IPS-20b (cell line): ENCODE data around the gene EIF3I.

Experiments used
- H3K27ac ChIP-seq: one replicate; pipeline ENCODE4 v1.5.1; 2013; ENCODE audit warnings: low read length
- H3K27me3 ChIP-seq: 2 replicates; pipeline ENCODE4 v1.6.1; 2013; ENCODE audit warnings: mild to moderate bottlenecking, low read length, inconsistent platforms; ENCODE audit not compliant: insufficient read depth
- H3K36me3 ChIP-seq: 2 replicates; pipeline ENCODE4 v1.6.1; 2013; ENCODE audit warnings: low read depth, mild to moderate bottlenecking, inconsistent platforms, low read length, moderate library complexity; ENCODE audit not compliant: insufficient read depth
- H3K4me1 ChIP-seq: 2 replicates; pipeline ENCODE4 v1.6.1; 2013; ENCODE audit warnings: mild to moderate bottlenecking, control low read depth, inconsistent platforms, low read length, moderate library complexity; ENCODE audit not compliant: insufficient read depth
- H3K4me3 ChIP-seq: 2 replicates; pipeline ENCODE4 v1.5.1; 2013; ENCODE audit warnings: mild to moderate bottlenecking, low read length, inconsistent platforms
- H3K9ac ChIP-seq: 2 replicates; pipeline ENCODE4 v1.6.1; 2013; ENCODE audit warnings: low read depth, mild to moderate bottlenecking, inconsistent platforms, low read length, moderate library complexity
- H3K9me3 ChIP-seq: 2 replicates; pipeline ENCODE4 v1.6.1; 2013; ENCODE audit warnings: mild to moderate bottlenecking, low read depth, low read length, inconsistent platforms; ENCODE audit not compliant: insufficient read depth

Gene EIF3I

GRCh38 chr1:32199717-32200072, 22.5 kb upstream of the EIF3I start:
- Histone ChIP-seq H3K4me3 (peak overlapping the region; percentile 71), H3K27ac (no peak overlapping the region), H3K27me3 (peaks cover 20% of the 10 kb centered on the region), H3K36me3 (peaks cover 42% of the 10 kb centered on the region), H3K9ac (peak overlapping the region; percentile 46; the same call in 1 of the 2 replicates), H3K9me3 (no peaks in the 10 kb centered on the region), H3K4me1 (peaks cover 22% of the 10 kb centered on the region; the same call in 1 of the 2 replicates)

GRCh38 chr1:32200226-32201010, 21.8 kb upstream of the EIF3I start, which contains the start of gene CCDC28B:
Gene CCDC28B (plus strand): TSS chr1:32200595. CDS start chr1:32201936, 1,341 bp downstream.
- Histone ChIP-seq H3K9ac (peak within 1 kb of the TSS; percentile 46; the same call in 1 of the 2 replicates), H3K4me1 (peaks cover 22% of the 10 kb centered on the region; the same call in 1 of the 2 replicates), H3K9me3 (no peaks in the 10 kb centered on the region), H3K27ac (no peak within 1 kb of the TSS), H3K27me3 (peaks cover 24% of the 10 kb centered on the region), H3K4me3 (peak within 1 kb of the TSS; percentile 71), H3K36me3 (peaks cover 35% of the 10 kb centered on the region)

GRCh38 chr1:32201011-32201855, 21.0 kb upstream of the EIF3I start:
- Histone ChIP-seq H3K27ac (no peak overlapping the region), H3K36me3 (peaks cover 27% of the 10 kb centered on the region), H3K9me3 (no peaks in the 10 kb centered on the region), H3K4me1 (peaks cover 22% of the 10 kb centered on the region; the same call in 1 of the 2 replicates), H3K9ac (peak overlapping the region; percentile 46; the same call in 1 of the 2 replicates), H3K4me3 (peak overlapping the region; percentile 71), H3K27me3 (peaks cover 24% of the 10 kb centered on the region)

GRCh38 chr1:32204943-32205361, 17.3 kb upstream of the EIF3I start:
- H3K27me3 ChIP-seq, result peaks cover 24% of the 10 kb centered on the region
- peaks cover 13% of the 10 kb centered on the region for H3K36me3 ChIP-seq
- peaks cover 10% of the 10 kb centered on the region; the same call in 1 of the 2 replicates for H3K4me1 ChIP-seq
- H3K4me3 ChIP-seq, result peak overlapping the region; percentile 90
- peak overlapping the region; percentile 61; the same call in 1 of the 2 replicates for H3K9ac ChIP-seq
- no peak overlapping the region for H3K27ac ChIP-seq
- H3K9me3 ChIP-seq, result no peaks in the 10 kb centered on the region

- Histone ChIP-seq H3K27me3 (peaks cover 24% of the 10 kb centered on the region), H3K4me3 (peak within 1 kb of the TSS; percentile 90), H3K9me3 (no peaks in the 10 kb centered on the region), H3K27ac (peak within 1 kb of the TSS; percentile 31), H3K9ac (peak within 1 kb of the TSS; percentile 91), H3K4me1 (peaks cover 9% of the 10 kb centered on the region; the same call in 1 of the 2 replicates), H3K36me3 (peaks cover 13% of the 10 kb centered on the region)
Measured at GRCh38 chr1:32205401-32206370, 16.5 kb upstream of the EIF3I start, which contains the start of gene IQCC. Gene IQCC (plus strand): TSS chr1:32205671. CDS start chr1:32205682, 11 bp downstream.

- Histone ChIP-seq H3K9ac (no peak overlapping the region), H3K27me3 (peaks cover 17% of the 10 kb centered on the region), H3K27ac (no peak overlapping the region), H3K4me3 (no peak overlapping the region), H3K4me1 (0 out of 2 replicates have a peak, but pooled peaks cover 3% of the 10 kb centered on the region), H3K9me3 (no peaks in the 10 kb centered on the region), H3K36me3 (peaks cover 13% of the 10 kb centered on the region)
Measured at GRCh38 chr1:32208469-32208868, 13.7 kb upstream of the EIF3I start.

GRCh38 chr1:32208891-32209328, 13.3 kb upstream of the EIF3I start, which contains the start of gene DCDC2B:
Gene DCDC2B (plus strand): TSS chr1:32209089. CDS start chr1:32209094, 5 bp downstream.
- Histone ChIP-seq H3K9ac (no peak within 1 kb of the TSS), H3K27ac (no peak within 1 kb of the TSS), H3K36me3 (peaks cover 13% of the 10 kb centered on the region), H3K4me1 (0 out of 2 replicates have a peak, but pooled peaks cover 3% of the 10 kb centered on the region), H3K27me3 (peaks cover 13% of the 10 kb centered on the region), H3K9me3 (no peaks in the 10 kb centered on the region), H3K4me3 (no peak within 1 kb of the TSS)

GRCh38 chr1:32215629-32216480, 6.4 kb upstream of the EIF3I start:
- Histone ChIP-seq H3K27ac (no peak overlapping the region), H3K9ac (no peak overlapping the region)

GRCh38 chr1:32216566-32216965, 5.6 kb upstream of the EIF3I start:
- peaks cover 24% of the 10 kb centered on the region for H3K36me3 ChIP-seq
- no peak overlapping the region for H3K4me3 ChIP-seq
- no peaks in the 10 kb centered on the region for H3K9me3 ChIP-seq
- H3K27ac ChIP-seq, result no peak overlapping the region
- H3K27me3 ChIP-seq, result no peaks in the 10 kb centered on the region
- H3K9ac ChIP-seq, result no peak overlapping the region
- H3K4me1 ChIP-seq, result peaks cover 8% of the 10 kb centered on the region; the same call in 1 of the 2 replicates

More at GRCh38 chr1:32215629-32216480, 6.4 kb upstream of the EIF3I start:
- no peaks in the 10 kb centered on the region for H3K9me3 ChIP-seq
- peaks cover 3% of the 10 kb centered on the region; the same call in 1 of the 2 replicates for H3K4me1 ChIP-seq
- H3K27me3 ChIP-seq, result no peaks in the 10 kb centered on the region
- no peak overlapping the region for H3K4me3 ChIP-seq
- H3K36me3 ChIP-seq, result peaks cover 24% of the 10 kb centered on the region

- no peak overlapping the region for H3K9ac ChIP-seq
- H3K36me3 ChIP-seq, result peaks cover 30% of the 10 kb centered on the region
- no peaks in the 10 kb centered on the region for H3K9me3 ChIP-seq
- H3K27me3 ChIP-seq, result no peaks in the 10 kb centered on the region
- no peak overlapping the region for H3K27ac ChIP-seq
- H3K4me1 ChIP-seq, result peaks cover 8% of the 10 kb centered on the region; the same call in 1 of the 2 replicates
- H3K4me3 ChIP-seq, result no peak overlapping the region
Measured at GRCh38 chr1:32219022-32219421, 3.2 kb upstream of the EIF3I start.
